NT2/D1 (cell line): ENCODE data around the gene C4orf17.
"Not testable (repeated sequence)": the region's sequence is repeated elsewhere in the genome, so short reads cannot be mapped to it uniquely, and the experiment has no call there.

Experiments used
- DNase-seq: peaks from one replicate; pipeline ENCODE4 v3.0.0-alpha.2; 2011; ENCODE audit warnings: low read depth, low spot score
- H3K27me3 ChIP-seq: 2 replicates; pipeline ENCODE4 v1.6.0; 2011; ENCODE audit warnings: mild to moderate bottlenecking; ENCODE audit not compliant: insufficient read length, insufficient read depth
- H3K36me3 ChIP-seq: 2 replicates; pipeline ENCODE4 v1.6.1; 2011; ENCODE audit warnings: mild to moderate bottlenecking, low read length, mixed read lengths; ENCODE audit not compliant: insufficient read depth, insufficient read length
- H3K4me1 ChIP-seq: 2 replicates; pipeline ENCODE4 v1.5.1; 2011; ENCODE audit not compliant: insufficient read depth, insufficient read length
- H3K4me3 ChIP-seq: 2 replicates; pipeline ENCODE4 v1.5.1; 2011; ENCODE audit warnings: low read depth; ENCODE audit not compliant: insufficient read length
- H3K9ac ChIP-seq: 2 replicates; pipeline ENCODE4 v1.6.0; 2011; ENCODE audit warnings: low read depth; ENCODE audit not compliant: insufficient read length
- H3K9me3 ChIP-seq: 2 replicates; pipeline ENCODE4 v1.5.1; 2011; ENCODE audit warnings: mild to moderate bottlenecking, low read length; ENCODE audit not compliant: insufficient read depth
- SUZ12 ChIP-seq: IDR thresholded peaks from 2 replicates; pipeline ENCODE4 v1.6.1; 2011; ENCODE audit not compliant: insufficient read length, insufficient read depth; ENCODE audit errors: extremely low read depth
- YY1 ChIP-seq: IDR thresholded peaks from 2 replicates; pipeline ENCODE4 v1.6.1; 2011; ENCODE audit not compliant: insufficient read length, insufficient read depth
- ZNF274 ChIP-seq: IDR thresholded peaks from 2 replicates; pipeline ENCODE4 v1.6.1; 2011; ENCODE audit warnings: mild to moderate bottlenecking, low read depth, low read length

Gene C4orf17

GRCh38 chr4:99507349-99507748, 3.5 kb upstream of the C4orf17 start:
- no peak for TF ChIP-seq SUZ12
- TF ChIP-seq YY1 = no peak
- no peak for TF ChIP-seq ZNF274
- H3K9me3 ChIP-seq = no peaks in the 10 kb centered on the region
- no peak overlapping the region for H3K4me3 ChIP-seq
- no peak overlapping the region for H3K9ac ChIP-seq
- no peaks in the 10 kb centered on the region for H3K36me3 ChIP-seq
- DNase-seq = no peak
- H3K27me3 ChIP-seq = no peaks in the 10 kb centered on the region
- no peaks in the 10 kb centered on the region for H3K4me1 ChIP-seq

GRCh38 chr4:99507762-99508161, 3.1 kb upstream of the C4orf17 start:
- Histone ChIP-seq H3K36me3 (no peaks in the 10 kb centered on the region), H3K4me3 (no peak overlapping the region), H3K9ac (no peak overlapping the region), H3K9me3 (no peaks in the 10 kb centered on the region), H3K4me1 (no peaks in the 10 kb centered on the region), H3K27me3 (no peaks in the 10 kb centered on the region)
- TF ChIP-seq SUZ12 (no peak), ZNF274 (no peak), YY1 (no peak)
- no peak for DNase-seq

- Histone ChIP-seq H3K27me3 (no peaks in the 10 kb centered on the region), H3K4me1 (no peaks in the 10 kb centered on the region), H3K9ac (no peak overlapping the region), H3K9me3 (no peaks in the 10 kb centered on the region), H3K4me3 (no peak overlapping the region), H3K36me3 (no peaks in the 10 kb centered on the region)
- no peak for DNase-seq
- TF ChIP-seq YY1 (no peak), SUZ12 (no peak), ZNF274 (no peak)
These were observed 7.9 kb downstream of the C4orf17 start for GRCh38 chr4:99518601-99519295.

- Histone ChIP-seq H3K4me3 (no peak overlapping the region), H3K9ac (no peak overlapping the region), H3K4me1 (no peaks in the 10 kb centered on the region), H3K27me3 (no peaks in the 10 kb centered on the region), H3K9me3 (no peaks in the 10 kb centered on the region), H3K36me3 (no peaks in the 10 kb centered on the region)
- DNase-seq = no peak
- no peak for TF ChIP-seq SUZ12
These were observed 18.4 kb downstream of the C4orf17 start for GRCh38 chr4:99529228-99529627.

- no peak for DNase-seq
- TF ChIP-seq YY1 = no peak
- TF ChIP-seq SUZ12 = no peak
- no peak for TF ChIP-seq ZNF274
- Histone ChIP-seq H3K36me3 (no peaks in the 10 kb centered on the region), H3K9me3 (no peaks in the 10 kb centered on the region), H3K4me3 (no peak overlapping the region), H3K4me1 (no peaks in the 10 kb centered on the region), H3K27me3 (no peaks in the 10 kb centered on the region), H3K9ac (no peak overlapping the region)
These were observed 19.1 kb downstream of the C4orf17 start for GRCh38 chr4:99529956-99530355.

GRCh38 chr4:99534699-99535098, 23.9 kb downstream of the C4orf17 start:
- not testable (repeated sequence) for H3K9me3 ChIP-seq, H3K9ac ChIP-seq, H3K36me3 ChIP-seq, DNase-seq, H3K4me3 ChIP-seq, H3K27me3 ChIP-seq, H3K4me1 ChIP-seq

- no peaks in the 10 kb centered on the region for H3K4me1 ChIP-seq
- no peaks in the 10 kb centered on the region for H3K27me3 ChIP-seq
- DNase-seq = no peak
- H3K9ac ChIP-seq = no peak overlapping the region
- H3K36me3 ChIP-seq = no peaks in the 10 kb centered on the region
- TF ChIP-seq YY1 (no peak), ZNF274 (no peak), SUZ12 (no peak)
- H3K4me3 ChIP-seq = no peak overlapping the region
- no peaks in the 10 kb centered on the region for H3K9me3 ChIP-seq
These were observed 25.4 kb downstream of the C4orf17 start for GRCh38 chr4:99536271-99536670.

GRCh38 chr4:99536848-99537247, 26.0 kb downstream of the C4orf17 start:
- DNase-seq = no peak
- no peak overlapping the region for H3K9ac ChIP-seq
- no peaks in the 10 kb centered on the region for H3K9me3 ChIP-seq
- no peaks in the 10 kb centered on the region for H3K4me1 ChIP-seq
- H3K36me3 ChIP-seq = no peaks in the 10 kb centered on the region
- H3K27me3 ChIP-seq = no peaks in the 10 kb centered on the region
- H3K4me3 ChIP-seq = no peak overlapping the region
- TF ChIP-seq SUZ12 (no peak), YY1 (no peak), ZNF274 (no peak)
